ENCODE data around the gene LRMDA.

The LRMDA gene

DNA sequence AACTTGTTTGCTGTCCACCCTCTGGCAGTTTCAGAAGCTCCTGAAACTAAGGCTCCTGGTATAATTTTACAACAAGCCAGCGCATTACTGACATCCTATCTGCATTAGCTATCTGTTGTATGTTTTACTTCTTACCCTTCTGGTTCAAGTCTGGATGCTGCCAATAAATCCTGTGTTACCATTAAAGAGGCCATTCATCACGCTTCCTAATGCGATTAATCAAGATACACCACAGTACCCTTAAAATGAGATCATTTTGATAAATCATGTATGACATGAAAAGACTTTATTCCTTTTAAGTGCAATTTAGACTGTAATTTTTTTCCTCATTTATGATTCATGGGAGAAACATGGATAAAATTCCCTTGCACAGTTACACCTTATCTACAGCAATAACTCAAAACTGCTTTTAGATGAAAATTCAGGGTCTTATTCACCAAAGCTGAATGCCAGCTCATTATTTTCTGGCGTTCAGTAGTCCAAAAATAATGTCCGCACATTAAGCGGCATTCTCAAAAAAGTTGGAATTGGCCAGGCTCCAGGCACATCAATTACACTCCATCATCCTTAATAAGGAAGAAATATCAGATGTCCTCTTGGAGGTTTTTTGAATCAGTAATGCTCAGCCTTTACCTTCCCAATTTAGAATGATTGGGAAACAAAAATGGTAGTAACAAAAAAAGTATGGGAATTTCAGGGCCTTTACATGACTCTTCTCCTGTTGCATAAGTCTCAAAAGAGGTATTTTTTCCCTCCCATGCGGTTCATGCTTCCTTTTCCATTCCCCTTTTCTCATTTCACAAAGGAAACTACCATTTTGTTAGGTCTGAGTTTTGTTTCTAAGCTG is 878.5 kb downstream of the LRMDA start:
- Histone ChIP-seq H3K4me3 (ENCODE audit: low read length) (no peak overlapping the region), H3K27ac (ENCODE audit: low read length) (no peak overlapping the region), H2AFZ (ENCODE audit: low read depth, low read length) (no peak overlapping the region), H3K27me3 (ENCODE audit: low read depth, low read length) (no peaks in the 10 kb centered on the region), H3K9ac (ENCODE audit: low read length) (no peak overlapping the region), H3K36me3 (replicated peaks; ENCODE audit: low read depth, low read length) (no peaks in the 10 kb centered on the region), H3K9me3 (ENCODE audit: insufficient read depth, low read length) (no peaks in the 10 kb centered on the region), H4K20me1 (ENCODE audit: insufficient read depth, low read length) (no peaks in the 10 kb centered on the region), H3K4me2 (ENCODE audit: low read length) (no peak overlapping the region), H3K4me1 (ENCODE audit: low read length) (peaks cover 7% of the 10 kb centered on the region), H3K79me2 (ENCODE audit: low read length) (no peaks in the 10 kb centered on the region)
- TF ChIP-seq EZH2phosphoT487 (IDR thresholded peaks at IDR 0.05; ENCODE audit: low read depth), result no peak
- TF ChIP-seq, protein P1, sequence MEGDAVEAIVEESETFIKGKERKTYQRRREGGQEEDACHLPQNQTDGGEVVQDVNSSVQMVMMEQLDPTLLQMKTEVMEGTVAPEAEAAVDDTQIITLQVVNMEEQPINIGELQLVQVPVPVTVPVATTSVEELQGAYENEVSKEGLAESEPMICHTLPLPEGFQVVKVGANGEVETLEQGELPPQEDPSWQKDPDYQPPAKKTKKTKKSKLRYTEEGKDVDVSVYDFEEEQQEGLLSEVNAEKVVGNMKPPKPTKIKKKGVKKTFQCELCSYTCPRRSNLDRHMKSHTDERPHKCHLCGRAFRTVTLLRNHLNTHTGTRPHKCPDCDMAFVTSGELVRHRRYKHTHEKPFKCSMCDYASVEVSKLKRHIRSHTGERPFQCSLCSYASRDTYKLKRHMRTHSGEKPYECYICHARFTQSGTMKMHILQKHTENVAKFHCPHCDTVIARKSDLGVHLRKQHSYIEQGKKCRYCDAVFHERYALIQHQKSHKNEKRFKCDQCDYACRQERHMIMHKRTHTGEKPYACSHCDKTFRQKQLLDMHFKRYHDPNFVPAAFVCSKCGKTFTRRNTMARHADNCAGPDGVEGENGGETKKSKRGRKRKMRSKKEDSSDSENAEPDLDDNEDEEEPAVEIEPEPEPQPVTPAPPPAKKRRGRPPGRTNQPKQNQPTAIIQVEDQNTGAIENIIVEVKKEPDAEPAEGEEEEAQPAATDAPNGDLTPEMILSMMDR (IDR thresholded peaks at IDR 0.05; ENCODE audit: low read depth, low read length), result no peak

DNA sequence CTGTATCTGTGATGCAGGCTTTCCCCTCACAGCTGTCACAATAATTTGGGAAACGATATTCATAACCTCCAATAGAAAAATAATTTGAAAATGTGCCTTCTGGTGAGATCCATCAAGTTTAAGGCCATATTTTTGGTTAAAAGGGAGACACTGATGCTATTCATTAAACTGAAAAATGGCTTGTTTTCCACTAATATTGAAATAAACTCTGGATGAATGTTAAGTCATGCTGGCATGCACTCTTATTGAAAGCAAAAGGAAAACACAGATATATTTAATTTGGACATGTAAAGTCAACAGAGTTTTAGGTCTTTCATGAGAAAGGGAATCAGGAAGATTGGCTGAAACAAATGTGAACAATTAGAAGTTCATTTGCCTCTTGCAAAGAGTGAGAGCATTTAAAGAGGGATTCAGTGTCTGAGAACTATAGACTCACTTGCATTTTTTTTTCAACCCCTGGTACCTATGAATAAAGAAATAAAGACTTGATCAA is 879.2 kb downstream of the LRMDA start:
- Histone ChIP-seq H3K27ac (ENCODE audit: low read length) (no peak overlapping the region), H3K36me3 (replicated peaks; ENCODE audit: low read depth, low read length) (no peaks in the 10 kb centered on the region), H3K79me2 (ENCODE audit: low read length) (no peaks in the 10 kb centered on the region), H3K9ac (ENCODE audit: low read length) (no peak overlapping the region), H4K20me1 (ENCODE audit: insufficient read depth, low read length) (no peaks in the 10 kb centered on the region), H2AFZ (ENCODE audit: low read depth, low read length) (no peak overlapping the region), H3K4me1 (ENCODE audit: low read length) (peaks cover 7% of the 10 kb centered on the region), H3K27me3 (ENCODE audit: low read depth, low read length) (no peaks in the 10 kb centered on the region), H3K4me3 (ENCODE audit: low read length) (no peak overlapping the region), H3K9me3 (ENCODE audit: insufficient read depth, low read length) (no peaks in the 10 kb centered on the region), H3K4me2 (ENCODE audit: low read length) (no peak overlapping the region)
- TF ChIP-seq EZH2phosphoT487 (IDR thresholded peaks at IDR 0.05; ENCODE audit: low read depth), result no peak

DNA sequence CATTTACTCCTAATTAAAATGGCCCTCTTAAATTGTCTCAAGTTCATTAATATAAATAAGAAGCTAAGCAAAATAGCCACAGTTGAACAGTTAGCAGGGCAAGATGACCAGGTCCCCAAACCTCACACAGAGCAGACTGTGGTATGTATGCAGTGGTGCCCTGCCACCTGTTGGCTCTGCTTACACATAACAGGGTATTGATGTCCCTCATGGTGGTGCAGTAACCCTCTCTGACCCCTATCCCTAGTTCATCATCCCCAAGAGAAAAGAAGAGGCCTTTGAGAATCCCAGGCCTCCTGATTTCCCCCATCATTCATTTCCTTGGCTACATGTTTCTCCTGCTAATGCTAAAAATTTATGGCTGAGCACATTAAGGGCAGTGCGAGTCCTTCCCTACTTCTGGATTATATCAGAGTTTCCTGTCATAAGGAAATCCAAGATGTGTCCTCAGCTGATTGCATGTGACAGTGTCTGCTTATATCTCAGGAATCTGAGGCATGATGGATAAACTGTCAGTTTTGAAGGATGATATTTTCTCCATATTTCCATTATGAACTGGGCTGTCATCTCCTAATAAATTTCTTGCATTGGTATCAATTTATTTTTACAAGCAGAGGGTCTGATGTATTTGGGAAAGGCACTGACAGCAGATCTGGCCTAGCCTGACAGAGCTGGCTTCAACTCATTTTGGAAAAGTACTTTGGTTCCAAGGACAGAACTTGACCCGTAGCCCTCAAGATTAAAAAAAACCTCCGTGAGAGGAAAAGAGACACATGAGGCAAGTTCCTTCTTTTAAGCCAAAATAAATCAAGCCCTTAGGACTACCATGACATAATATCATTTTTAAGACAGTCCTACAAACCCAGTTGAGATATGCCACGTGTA is 880.6 kb downstream of the LRMDA start:
- Histone ChIP-seq H3K4me3 (ENCODE audit: low read length) (no peak overlapping the region), H2AFZ (ENCODE audit: low read depth, low read length) (no peak overlapping the region), H3K4me1 (ENCODE audit: low read length) (no peaks in the 10 kb centered on the region), H3K9ac (ENCODE audit: low read length) (no peak overlapping the region), H4K20me1 (ENCODE audit: insufficient read depth, low read length) (no peaks in the 10 kb centered on the region), H3K79me2 (ENCODE audit: low read length) (no peaks in the 10 kb centered on the region), H3K27me3 (ENCODE audit: low read depth, low read length) (no peaks in the 10 kb centered on the region), H3K9me3 (ENCODE audit: insufficient read depth, low read length) (no peaks in the 10 kb centered on the region), H3K27ac (ENCODE audit: low read length) (no peak overlapping the region), H3K36me3 (replicated peaks; ENCODE audit: low read depth, low read length) (no peaks in the 10 kb centered on the region), H3K4me2 (ENCODE audit: low read length) (no peak overlapping the region)
- TF ChIP-seq, protein P1 (IDR thresholded peaks at IDR 0.05; ENCODE audit: low read depth, low read length), result peak; percentile 39
- TF ChIP-seq EZH2phosphoT487 (IDR thresholded peaks at IDR 0.05; ENCODE audit: low read depth), result no peak

DNA sequence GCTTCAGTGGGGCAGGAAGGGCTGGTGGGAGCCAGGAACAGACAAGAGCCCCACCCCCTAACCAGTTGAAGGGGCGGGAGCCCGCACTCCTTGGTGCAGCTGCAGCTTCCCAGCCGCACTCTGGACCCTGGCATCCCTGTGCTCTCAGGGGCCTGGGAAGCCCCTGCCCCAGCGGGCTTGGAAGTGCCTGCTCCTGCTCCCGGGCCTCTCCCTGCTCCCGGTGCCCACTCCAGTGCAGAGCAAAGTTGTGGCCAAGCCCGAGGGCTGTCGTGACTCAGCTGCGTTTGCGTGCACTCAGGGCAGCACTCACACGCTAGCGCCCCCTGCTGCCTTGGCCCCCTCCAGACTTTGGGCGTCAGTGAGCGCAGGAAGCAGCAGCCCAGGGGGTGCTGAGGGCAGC is 883.8 kb downstream of the LRMDA start:
- no peak overlapping the region for H3K4me2 ChIP-seq (ENCODE audit: low read length)

More for the DNA sequence above, 883.8 kb downstream of the LRMDA start:
- no peaks in the 10 kb centered on the region for H3K79me2 ChIP-seq (ENCODE audit: low read length)
- TF ChIP-seq EZH2phosphoT487 (IDR thresholded peaks at IDR 0.05; ENCODE audit: low read depth), result no peak
- TF ChIP-seq, protein P1 (IDR thresholded peaks at IDR 0.05; ENCODE audit: low read depth, low read length), result no peak
- no peak overlapping the region for H3K9ac ChIP-seq (ENCODE audit: low read length)
- no peak overlapping the region for H3K27ac ChIP-seq (ENCODE audit: low read length)
- H3K36me3 ChIP-seq (replicated peaks; ENCODE audit: low read depth, low read length), result no peaks in the 10 kb centered on the region
- H3K4me3 ChIP-seq (ENCODE audit: low read length), result no peak overlapping the region
- no peaks in the 10 kb centered on the region for H3K9me3 ChIP-seq (ENCODE audit: insufficient read depth, low read length)
- no peaks in the 10 kb centered on the region for H4K20me1 ChIP-seq (ENCODE audit: insufficient read depth, low read length)
- H3K4me1 ChIP-seq (ENCODE audit: low read length), result no peaks in the 10 kb centered on the region
- H2AFZ ChIP-seq (ENCODE audit: low read depth, low read length), result no peak overlapping the region
- H3K27me3 ChIP-seq (ENCODE audit: low read depth, low read length), result no peaks in the 10 kb centered on the region

Measured in OCI-LY3 (cell line).